H9 (cell line): ENCODE results near the gene XPR1. TPM values are rescaled to one million over a fixed set of nuclear protein-coding genes. Genes with fewer than 3 reads are reported as not detected.

ENCODE experiments used
- DNase-seq: peaks from one replicate; pipeline ENCODE4 v3.0.0-alpha.2; 2017
- H2AFZ ChIP-seq: one replicate; pipeline ENCODE4 v1.6.1; 2013; ENCODE audit warnings: mild to moderate bottlenecking, low read length, control low read depth, moderate library complexity
- H2AK5ac ChIP-seq: 2 replicates; pipeline ENCODE4 v1.6.1; 2013; ENCODE audit warnings: low read length, control low read depth, mixed read lengths; ENCODE audit not compliant: insufficient read length
- H2BK120ac ChIP-seq: one replicate; pipeline ENCODE4 v1.6.1; 2013; ENCODE audit warnings: low read depth, mild to moderate bottlenecking, low read length, control low read depth, inconsistent platforms; ENCODE audit not compliant: poor library complexity, severe bottlenecking
- H2BK12ac ChIP-seq: 2 replicates; pipeline ENCODE4 v1.6.1; 2013; ENCODE audit warnings: low read length, control low read depth, mixed read lengths, low read depth; ENCODE audit not compliant: insufficient read length
- H2BK15ac ChIP-seq: 2 replicates; pipeline ENCODE4 v1.6.1; 2013; ENCODE audit warnings: low read depth, low read length, control low read depth
- H2BK20ac ChIP-seq: one replicate; pipeline ENCODE4 v1.6.1; 2013; ENCODE audit warnings: low read depth, mild to moderate bottlenecking, low read length, control low read depth, inconsistent platforms; ENCODE audit not compliant: poor library complexity, severe bottlenecking
- H2BK5ac ChIP-seq: 2 replicates; pipeline ENCODE4 v1.6.1; 2013; ENCODE audit warnings: low read length, control low read depth, mixed read lengths; ENCODE audit not compliant: insufficient read length
- H3K14ac ChIP-seq: 2 replicates; pipeline ENCODE4 v1.6.1; 2013; ENCODE audit warnings: low read length, control low read depth; ENCODE audit not compliant: insufficient read depth
- H3K18ac ChIP-seq: 2 replicates; pipeline ENCODE4 v1.6.1; 2013; ENCODE audit warnings: low read depth, mild to moderate bottlenecking, mixed read lengths, low read length, control low read depth; ENCODE audit not compliant: insufficient read length
- H3K23ac ChIP-seq: 2 replicates; pipeline ENCODE4 v1.6.1; 2013; ENCODE audit warnings: low read length, control low read depth, mixed read lengths, low read depth; ENCODE audit not compliant: insufficient read length
- H3K23me2 ChIP-seq: 2 replicates; pipeline ENCODE4 v1.6.1; 2013; ENCODE audit warnings: low read depth, mild to moderate bottlenecking, mixed read lengths, low read length, control low read depth; ENCODE audit not compliant: insufficient read length, poor library complexity, severe bottlenecking
- H3K27ac ChIP-seq: 2 replicates; pipeline ENCODE4 v1.5.1; 2013; ENCODE audit warnings: low read length, control low read depth, mixed read lengths, low read depth; ENCODE audit not compliant: insufficient read length
- H3K27me3 ChIP-seq: 2 replicates; pipeline ENCODE4 v1.6.1; 2013; ENCODE audit warnings: low read length, control low read depth, inconsistent platforms; ENCODE audit not compliant: insufficient read depth
- H3K4ac ChIP-seq: 2 replicates; pipeline ENCODE4 v1.6.1; 2013; ENCODE audit warnings: low read depth, mild to moderate bottlenecking, control low read depth, inconsistent platforms, low read length, moderate library complexity
- H3K4me1 ChIP-seq: 2 replicates; pipeline ENCODE4 v1.6.1; 2013; ENCODE audit warnings: low read length, control low read depth, inconsistent platforms; ENCODE audit not compliant: insufficient read depth
- H3K4me2 ChIP-seq: 2 replicates; pipeline ENCODE4 v1.6.1; 2013; ENCODE audit warnings: low read length, control low read depth, mixed read lengths; ENCODE audit not compliant: insufficient read length, insufficient read depth
- H3K56ac ChIP-seq: 2 replicates; pipeline ENCODE4 v1.6.1; 2013; ENCODE audit warnings: low read depth, mild to moderate bottlenecking, mixed read lengths, low read length, control low read depth; ENCODE audit not compliant: insufficient read length
- H3K79me1 ChIP-seq: 2 replicates; pipeline ENCODE4 v1.6.1; 2013; ENCODE audit warnings: low read depth, mild to moderate bottlenecking, moderate library complexity, low read length, control low read depth, inconsistent platforms; ENCODE audit not compliant: insufficient read depth, poor library complexity, severe bottlenecking
- H3K79me2 ChIP-seq: 2 replicates; pipeline ENCODE4 v1.6.1; 2013; ENCODE audit warnings: low read length, control low read depth, inconsistent platforms; ENCODE audit not compliant: insufficient read depth
- H3K9ac ChIP-seq: 2 replicates; pipeline ENCODE4 v1.6.1; 2013; ENCODE audit warnings: low read length, control low read depth, mixed read lengths; ENCODE audit not compliant: insufficient read length; ENCODE audit errors: extremely low read depth
- H3K9me3 ChIP-seq: one replicate; pipeline ENCODE4 v1.6.1; 2013; ENCODE audit warnings: low read depth, low read length, inconsistent platforms; ENCODE audit not compliant: control insufficient read depth
- H3T11ph ChIP-seq: one replicate; pipeline ENCODE4 v1.6.1; 2013; ENCODE audit warnings: mild to moderate bottlenecking, low read length, control low read depth, inconsistent platforms
- H4K20me1 ChIP-seq: one replicate; pipeline ENCODE4 v1.6.1; 2013; ENCODE audit not compliant: control insufficient read depth, insufficient read length, insufficient read depth
- H4K5ac ChIP-seq: 2 replicates; pipeline ENCODE4 v1.6.1; 2013; ENCODE audit warnings: low read depth, mild to moderate bottlenecking, mixed read lengths, low read length, control low read depth; ENCODE audit not compliant: insufficient read length
- H4K8ac ChIP-seq: replicated peaks from 2 replicates; pipeline ENCODE4 v1.6.1; 2013; ENCODE audit warnings: low read length, control low read depth, mixed read lengths, low read depth; ENCODE audit not compliant: insufficient read length
- H4K91ac ChIP-seq: 2 replicates; pipeline ENCODE4 v1.6.1; 2013; ENCODE audit warnings: low read depth, mild to moderate bottlenecking, moderate library complexity, mixed read lengths, low read length, control low read depth; ENCODE audit not compliant: insufficient read length
- H3K27ac Mint-ChIP-seq, 3 experiments: 2 replicates in 2 of 3; 3 replicates in 1 of 3; pipeline ENCODE4 v1.8.0; 2020 to 2021; ENCODE audit warnings: mixed read lengths in 3 of 3, mild to moderate bottlenecking in 1 of 3, moderate library complexity in 1 of 3
- H3K27me3 Mint-ChIP-seq: 2 replicates; pipeline ENCODE4 v1.8.0; 2021; ENCODE audit warnings: low read depth, mild to moderate bottlenecking, moderate library complexity, mixed read lengths
- H3K36me3 Mint-ChIP-seq, 3 experiments: 2 replicates in 2 of 3; 3 replicates in 1 of 3; pipeline ENCODE4 v1.8.0; 2020 to 2021; ENCODE audit warnings: low read depth in 3 of 3, mixed read lengths in 3 of 3; ENCODE audit not compliant: insufficient read depth in 1 of 3
- H3K4me1 Mint-ChIP-seq, 2 experiments: 2 replicates each; pipeline ENCODE4 v1.8.0; 2020; ENCODE audit warnings: mixed read lengths in 2 of 2
- H3K4me3 Mint-ChIP-seq, 2 experiments: 2 replicates in 1 of 2; 3 replicates in 1 of 2; pipeline ENCODE4 v1.8.0; 2020 to 2021; ENCODE audit warnings: mild to moderate bottlenecking in 2 of 2, mixed read lengths in 2 of 2, moderate library complexity in 1 of 2
- H3K9me3 Mint-ChIP-seq, 2 experiments: 2 replicates in 1 of 2; 3 replicates in 1 of 2; pipeline ENCODE4 v1.8.0; 2020; ENCODE audit warnings: mild to moderate bottlenecking in 2 of 2, mixed read lengths in 2 of 2, moderate library complexity in 1 of 2
- WGBS: extraction: QIAGEN DNeasy Blood & Tissue Kit; methylation state at CpG from one replicate; pipeline ENCODE4 v1.1.7; 2013; ENCODE audit warnings: missing lambda C conversion rate, low lambda C conversion rate, mixed read lengths; ENCODE audit not compliant: insufficient read length; ENCODE audit errors: extremely low coverage; 5-methylcytosine and 5-hydroxymethylcytosine counted together
- total RNA-seq: library from RNA; stranded (reverse); gene quantifications from 2 replicates; pipeline ENCODE4 v1.2.1, GENCODE V29; 2021
- TF ChIP-seq, protein P1 (sequence below): fragments of 200-600 bp; sonication (generic); conservative IDR thresholded peaks from 3 replicates; pipeline ENCODE4 v1.8.0; 2021; ENCODE audit warnings: antibody characterized with exemption, mild to moderate bottlenecking

Gene XPR1
- total RNA-seq, 1 experiment from 2014 or later, result 34.1 TPM

DNA sequence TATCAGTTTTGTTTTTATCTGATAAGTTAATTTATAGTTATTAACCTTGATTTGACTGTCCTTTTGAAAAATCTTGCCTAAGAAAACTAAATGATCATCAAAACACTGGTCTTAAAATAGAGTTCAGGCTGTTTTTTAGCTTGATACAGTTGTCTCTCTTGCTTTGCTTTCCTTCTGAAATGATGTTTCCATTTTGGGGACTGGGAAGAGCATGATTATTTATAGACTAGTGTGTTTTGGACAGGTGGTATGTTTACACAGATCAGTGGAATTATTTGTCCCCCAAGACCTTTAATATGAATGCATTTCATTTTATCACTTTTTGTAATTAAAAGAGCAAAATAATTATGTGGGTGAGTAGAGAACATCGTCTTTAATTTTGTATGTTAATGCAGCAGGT lies 90.8 kb downstream of the XPR1 start:
- Histone ChIP-seq H3K9me3 (no peaks in the 10 kb centered on the region), H3K4ac (no peak overlapping the region), H3K9ac (no peak overlapping the region), H3K4me2 (no peak overlapping the region), H3K23me2 (no peaks in the 10 kb centered on the region), H2BK5ac (no peak overlapping the region), H3K18ac (no peak overlapping the region), H2AK5ac (no peak overlapping the region), H3K23ac (no peak overlapping the region), H2BK20ac (no peak overlapping the region), H3K27ac (no peak overlapping the region), H4K20me1 (no peaks in the 10 kb centered on the region), H4K91ac (no peak overlapping the region), H3T11ph (no peak overlapping the region), H2AFZ (no peak overlapping the region), H3K4me1 (no peaks in the 10 kb centered on the region), H2BK12ac (no peak overlapping the region), H4K8ac (no peak overlapping the region), H4K5ac (no peak overlapping the region), H3K27me3 (no peaks in the 10 kb centered on the region), H2BK120ac (no peak overlapping the region), H2BK15ac (no peak overlapping the region), H3K14ac (no peak overlapping the region), H3K79me1 (no peaks in the 10 kb centered on the region), H3K79me2 (no peaks in the 10 kb centered on the region), H3K56ac (no peak overlapping the region)
- no peak overlapping the region for H3K27ac Mint-ChIP-seq
- H3K9me3 Mint-ChIP-seq, result no peaks in the 10 kb centered on the region; a peak in 1 of 5 replicates
- TF ChIP-seq, protein P1, sequence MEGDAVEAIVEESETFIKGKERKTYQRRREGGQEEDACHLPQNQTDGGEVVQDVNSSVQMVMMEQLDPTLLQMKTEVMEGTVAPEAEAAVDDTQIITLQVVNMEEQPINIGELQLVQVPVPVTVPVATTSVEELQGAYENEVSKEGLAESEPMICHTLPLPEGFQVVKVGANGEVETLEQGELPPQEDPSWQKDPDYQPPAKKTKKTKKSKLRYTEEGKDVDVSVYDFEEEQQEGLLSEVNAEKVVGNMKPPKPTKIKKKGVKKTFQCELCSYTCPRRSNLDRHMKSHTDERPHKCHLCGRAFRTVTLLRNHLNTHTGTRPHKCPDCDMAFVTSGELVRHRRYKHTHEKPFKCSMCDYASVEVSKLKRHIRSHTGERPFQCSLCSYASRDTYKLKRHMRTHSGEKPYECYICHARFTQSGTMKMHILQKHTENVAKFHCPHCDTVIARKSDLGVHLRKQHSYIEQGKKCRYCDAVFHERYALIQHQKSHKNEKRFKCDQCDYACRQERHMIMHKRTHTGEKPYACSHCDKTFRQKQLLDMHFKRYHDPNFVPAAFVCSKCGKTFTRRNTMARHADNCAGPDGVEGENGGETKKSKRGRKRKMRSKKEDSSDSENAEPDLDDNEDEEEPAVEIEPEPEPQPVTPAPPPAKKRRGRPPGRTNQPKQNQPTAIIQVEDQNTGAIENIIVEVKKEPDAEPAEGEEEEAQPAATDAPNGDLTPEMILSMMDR, result no peak
- DNase-seq, result no peak
- H3K27me3 Mint-ChIP-seq, result no peaks in the 10 kb centered on the region
- H3K4me3 Mint-ChIP-seq, result no peak overlapping the region
- H3K4me1 Mint-ChIP-seq, result 0 out of 4 replicates have a peak, but pooled peaks cover 0 to 2% of the 10 kb centered on the region in 2 experiments
- WGBS, result no CpG with 5 or more reads among the region's 1 CpG
- no peaks in the 10 kb centered on the region; a peak in 1 of 7 replicates for H3K36me3 Mint-ChIP-seq
